Activated CD4-positive, CD25-positive, alpha-beta regulatory T cell treated with anti-CD3 and anti-CD28 coated beads, Interleukin-2, amount 50 U/mL, for 72 hours (primary cell): Measurements from ENCODE around the gene RHOBTB3.
"Not testable (repeated sequence)": the region's sequence is repeated elsewhere in the genome, so short reads cannot be mapped to it uniquely, and the experiment has no call there.

Source experiments
- DNase-seq: peaks from one replicate; pipeline ENCODE4 v3.0.0; 2021

The RHOBTB3 gene

DNA sequence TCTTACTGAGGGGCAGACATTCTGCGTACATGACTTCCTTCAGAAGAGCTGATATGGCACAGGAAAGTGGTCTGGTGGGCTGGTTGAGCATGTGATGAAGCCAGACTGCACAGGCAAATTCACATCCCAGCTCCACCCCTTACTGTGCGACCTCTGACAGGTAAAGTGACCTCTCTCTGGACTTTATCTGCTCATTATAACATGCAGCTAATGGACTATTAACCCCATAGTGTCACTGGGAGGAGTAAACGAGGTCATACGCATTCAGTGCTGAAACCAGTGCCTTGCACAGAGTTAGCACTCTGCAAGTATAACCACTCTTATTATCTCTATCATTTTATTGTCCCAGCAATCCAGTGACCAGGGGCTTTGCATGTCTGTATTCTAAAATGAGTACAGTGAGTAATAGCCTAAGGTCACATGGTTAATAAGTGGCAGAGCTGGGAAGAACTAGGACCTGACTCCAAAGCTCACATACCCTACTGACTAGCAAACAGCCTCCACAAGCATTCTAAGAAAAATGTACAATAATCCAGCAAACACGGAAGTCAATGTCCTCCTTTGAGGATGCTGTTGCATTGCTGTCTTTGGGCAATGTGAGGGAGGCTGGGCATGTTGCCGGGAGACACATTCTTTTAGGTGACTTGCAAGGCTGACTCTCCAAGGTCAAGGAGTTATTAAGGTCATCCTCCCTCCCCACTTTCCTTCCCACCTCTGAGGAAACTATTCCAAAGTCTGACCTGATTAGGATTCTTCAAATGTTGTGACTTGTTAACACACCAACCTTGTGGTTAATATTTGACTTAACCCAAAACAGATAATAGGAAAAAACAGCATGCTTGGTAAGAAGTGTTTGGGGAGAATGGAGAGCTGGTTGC, 72.4 kb downstream of the RHOBTB3 start:
- DNase-seq, result no peak

DNA sequence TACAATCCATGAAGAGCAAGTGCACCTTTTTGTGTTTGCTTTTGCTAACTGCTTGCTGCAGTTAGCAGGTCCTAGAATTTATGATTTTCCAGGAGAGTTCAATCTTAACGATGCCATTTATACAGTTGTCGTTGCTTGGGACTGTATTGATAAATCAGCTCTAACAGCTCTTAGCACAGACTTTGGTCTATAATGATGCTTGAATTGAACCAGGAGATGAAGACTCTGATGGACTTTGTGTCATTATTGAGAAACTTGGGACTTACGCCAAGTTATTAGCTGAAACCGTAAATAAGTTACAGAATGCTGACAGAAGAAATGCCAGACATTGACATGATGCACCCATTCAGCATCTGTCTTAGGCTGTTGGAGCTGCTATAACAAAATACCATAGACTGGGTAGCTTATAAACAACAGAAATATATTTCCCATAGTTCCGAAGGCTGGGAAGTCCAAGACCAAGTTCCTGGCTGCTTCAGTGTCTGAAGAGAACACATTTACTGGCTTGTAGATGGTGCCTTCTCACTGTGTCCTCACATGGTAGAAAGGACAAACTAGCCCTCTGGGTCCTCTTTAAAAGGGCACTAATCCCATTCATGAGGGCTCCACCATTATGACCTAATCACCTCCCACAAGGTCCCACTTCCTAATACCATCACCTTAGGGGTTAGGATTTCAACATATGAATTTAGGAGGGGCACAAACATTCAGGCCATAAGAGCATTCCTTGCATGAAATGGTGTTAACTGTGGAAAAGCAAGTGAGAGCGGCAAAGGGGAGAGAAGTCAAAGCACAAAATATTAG, 73.8 kb downstream of the RHOBTB3 start:
- DNase-seq, result no peak

DNA sequence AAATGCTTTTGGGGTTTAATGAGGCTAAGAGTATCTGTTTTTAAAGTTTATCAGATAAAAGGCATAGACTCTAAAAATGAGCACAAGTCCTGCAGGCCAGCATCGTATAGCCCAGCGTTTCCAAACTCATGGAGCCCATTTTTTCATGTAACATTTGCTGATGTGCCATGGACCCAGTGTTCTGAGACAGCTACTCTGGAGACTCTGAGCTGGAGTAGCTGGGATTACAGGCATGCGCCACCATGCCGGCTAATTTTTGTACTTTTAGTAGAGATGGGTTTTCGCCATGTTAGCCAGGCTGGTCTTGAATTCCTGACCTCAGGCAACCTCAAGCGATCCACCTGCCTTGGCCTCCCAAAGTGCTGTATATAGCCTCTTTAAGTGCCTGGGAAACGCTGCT, 75.6 kb downstream of the RHOBTB3 start:
- DNase-seq, result no peak

DNA sequence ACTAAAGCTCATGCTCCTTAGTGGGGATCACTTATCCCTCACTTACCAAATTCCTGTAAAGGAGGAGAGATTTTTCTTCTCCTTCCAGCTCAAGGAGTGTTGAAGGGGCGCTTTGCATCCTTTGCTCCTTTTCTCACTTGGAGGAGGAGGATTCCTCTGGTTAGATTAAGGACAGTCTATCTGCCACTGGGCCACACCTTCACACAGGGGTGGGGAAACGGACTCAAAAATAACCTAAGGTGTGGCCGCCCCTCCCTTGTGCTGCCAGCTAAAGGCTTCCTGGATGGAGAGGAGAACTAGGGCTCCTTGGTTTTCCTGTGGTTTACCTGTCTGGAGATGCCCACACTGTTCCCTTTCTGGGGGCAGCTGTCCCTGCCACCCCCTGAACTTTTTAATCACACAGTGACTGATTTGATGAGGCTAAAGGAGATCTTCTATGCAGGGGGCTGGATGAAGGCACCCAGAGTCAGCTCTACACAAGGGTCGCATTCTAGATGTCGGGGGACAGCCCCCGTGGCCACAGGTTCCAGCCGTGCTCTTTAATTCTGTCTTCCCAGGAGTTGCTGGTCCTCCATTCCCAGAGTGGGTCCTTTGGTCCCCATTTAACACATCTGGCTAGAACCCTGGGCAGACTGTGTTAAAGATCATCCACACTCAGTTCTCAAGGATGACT, 77.0 kb downstream of the RHOBTB3 start:
- DNase-seq, result no peak

DNA sequence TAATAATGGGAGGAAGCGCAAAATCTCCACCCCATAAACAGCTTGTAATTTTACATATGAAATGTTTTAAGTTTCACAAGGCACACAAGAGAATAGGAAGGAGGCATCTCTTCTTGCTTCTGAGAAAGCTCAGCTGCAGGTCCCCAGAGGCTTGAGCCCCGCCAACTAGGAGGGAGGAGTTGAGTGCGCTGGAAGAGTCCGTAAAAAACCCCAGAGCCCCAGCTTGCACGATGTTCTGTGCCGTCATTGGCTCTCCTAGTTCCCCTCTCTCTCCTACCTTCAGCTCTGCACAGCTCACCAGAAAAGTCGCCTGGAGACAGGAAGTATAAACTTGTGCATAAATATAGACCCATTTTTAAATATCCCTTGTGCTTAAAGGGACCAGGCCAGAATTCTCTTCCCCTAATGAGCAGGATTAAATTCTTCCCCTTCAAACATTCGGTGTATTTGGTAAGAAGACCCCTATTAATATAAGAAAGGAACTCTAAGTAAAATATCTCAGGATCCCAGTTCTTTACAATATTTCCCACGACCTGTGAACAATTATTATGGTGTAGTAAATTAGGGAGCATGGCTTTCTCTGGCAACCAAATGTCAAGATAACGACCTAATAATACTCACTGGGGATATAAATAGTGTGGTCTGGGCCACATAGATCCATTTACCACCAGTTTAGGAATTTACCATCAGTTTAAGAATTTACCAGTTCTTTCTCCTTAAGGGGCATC, 77.7 kb downstream of the RHOBTB3 start:
- peak; percentile 45 for DNase-seq

DNA sequence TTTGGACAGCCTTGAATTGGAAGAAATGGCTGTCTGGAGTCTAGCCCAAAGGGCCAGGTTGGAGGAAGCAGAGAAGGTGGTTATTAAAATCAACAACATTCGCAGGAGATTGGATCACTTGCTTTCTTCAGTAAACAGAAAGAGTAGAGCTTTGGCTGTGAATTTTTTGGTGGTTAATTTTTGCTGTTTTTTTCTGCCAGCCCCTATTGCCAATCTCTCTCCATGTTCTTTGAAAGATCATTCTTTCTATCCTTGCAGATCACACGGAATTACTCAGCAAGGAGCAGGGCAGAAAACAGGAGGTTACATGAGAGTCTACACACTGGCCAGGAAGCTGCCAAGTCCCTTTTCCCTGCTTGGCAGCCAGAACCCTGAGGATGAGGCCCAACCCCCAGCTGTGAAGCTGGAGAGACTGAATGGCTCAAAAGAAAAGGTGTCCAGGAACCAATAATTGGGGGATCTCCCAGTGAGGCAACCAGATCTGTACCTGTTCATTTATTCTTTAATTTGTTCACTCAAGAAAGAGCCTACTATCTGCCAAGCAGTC, 78.4 kb downstream of the RHOBTB3 start:
- DNase-seq, result no peak

DNA sequence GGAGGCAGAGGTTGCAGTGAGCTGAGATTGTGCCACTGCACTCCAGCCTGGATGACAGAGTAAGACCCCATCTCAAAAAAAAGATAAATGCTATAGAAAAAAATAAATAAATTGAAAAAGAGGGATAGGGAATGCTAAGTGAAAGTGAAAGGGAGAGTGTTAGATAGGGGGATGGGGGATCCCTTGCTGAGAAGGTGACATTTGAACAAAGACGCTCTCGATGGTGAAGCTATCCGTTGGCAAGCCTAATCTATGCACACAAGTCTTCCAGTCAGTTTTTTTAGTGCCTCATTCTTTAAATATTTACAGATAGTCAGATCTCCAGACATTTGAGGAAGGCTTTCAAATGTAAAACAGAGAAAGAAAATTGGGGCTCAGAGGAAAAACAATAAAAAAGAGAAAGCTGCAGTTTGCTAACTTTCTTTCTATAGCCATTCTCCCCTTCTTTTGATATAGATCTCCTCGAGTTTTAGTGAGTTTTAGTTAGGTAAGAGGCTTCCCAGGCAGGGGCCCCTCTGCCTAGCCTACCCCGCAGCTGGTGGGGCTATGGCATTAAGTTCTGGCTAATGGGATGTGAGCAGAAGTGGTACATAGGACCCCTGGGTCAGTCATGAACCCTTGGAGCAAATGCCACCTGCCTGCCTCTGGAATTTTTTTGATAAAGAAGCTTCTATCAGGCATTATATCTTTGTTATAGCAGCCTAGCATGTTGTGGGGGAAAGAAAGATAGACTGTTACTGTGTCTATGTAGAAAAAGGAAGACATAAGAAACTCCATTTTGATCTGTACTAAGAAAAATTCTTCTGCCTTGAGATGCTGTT, 79.4 kb downstream of the RHOBTB3 start:
- DNase-seq, result no peak

DNA sequence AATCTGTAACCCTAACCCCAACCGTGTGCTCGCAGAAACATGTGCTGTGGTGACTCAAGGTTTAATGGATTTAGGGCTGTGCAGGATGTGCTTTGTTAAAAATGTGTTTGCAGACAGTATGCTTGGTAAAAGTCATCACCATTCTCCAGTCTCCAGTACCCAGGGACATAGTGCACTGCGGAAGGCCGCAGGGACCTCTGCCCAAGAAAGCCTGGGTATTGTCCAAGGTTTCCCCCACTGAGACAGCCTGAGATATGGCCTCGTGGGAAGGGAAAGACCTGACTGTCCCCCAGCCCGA, 79.9 kb downstream of the RHOBTB3 start:
- DNase-seq, result not testable (repeated sequence)

DNA sequence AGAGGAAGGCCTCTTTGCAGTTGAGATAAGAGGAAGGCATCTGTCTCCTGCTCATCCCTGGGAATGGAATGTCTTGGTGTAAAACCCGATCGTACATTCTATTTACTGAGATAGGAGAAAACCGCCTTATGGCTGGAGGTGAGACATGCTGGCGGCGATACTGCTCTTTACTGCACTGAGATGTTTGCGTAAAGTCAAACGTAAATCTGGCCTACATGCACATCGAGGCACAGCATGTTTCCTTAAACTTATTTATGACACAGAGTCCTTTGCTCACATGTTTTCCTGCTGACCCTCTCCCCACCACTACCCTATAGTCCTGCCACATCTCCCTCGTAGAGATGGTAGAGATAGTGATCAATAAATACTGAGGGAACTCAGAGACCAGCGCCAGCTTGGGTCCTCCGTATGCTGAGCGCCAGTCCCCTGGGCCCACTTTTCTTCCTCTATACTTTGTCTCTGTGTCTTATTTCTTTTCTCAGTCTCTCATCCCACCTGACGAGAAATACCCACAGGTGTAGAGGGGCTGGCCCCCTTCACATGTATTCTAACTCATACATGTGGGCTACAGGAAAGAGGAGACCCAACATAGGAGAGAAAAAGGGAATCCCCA, 80.4 kb downstream of the RHOBTB3 start:
- DNase-seq, result not testable (repeated sequence)

DNA sequence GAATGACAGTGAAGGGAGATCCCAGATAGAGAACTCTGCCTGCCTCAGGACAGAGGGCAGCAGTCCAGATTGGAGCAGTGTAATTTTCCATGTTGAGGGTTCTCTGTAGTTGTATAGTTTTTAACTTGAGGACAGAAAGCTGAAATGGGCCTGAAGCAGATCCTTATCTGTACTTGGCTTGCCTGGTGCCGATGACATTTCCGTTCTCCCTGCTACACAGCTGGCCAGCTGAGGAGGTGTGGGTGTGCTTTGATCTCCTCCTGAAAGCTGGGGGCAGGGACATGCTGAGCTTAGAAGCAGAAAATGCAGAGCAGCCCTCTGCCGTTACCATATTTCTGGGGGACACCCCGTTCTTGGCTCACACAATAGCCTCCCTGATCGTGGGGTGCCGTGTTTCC, 80.9 kb downstream of the RHOBTB3 start:
- no peak for DNase-seq

DNA sequence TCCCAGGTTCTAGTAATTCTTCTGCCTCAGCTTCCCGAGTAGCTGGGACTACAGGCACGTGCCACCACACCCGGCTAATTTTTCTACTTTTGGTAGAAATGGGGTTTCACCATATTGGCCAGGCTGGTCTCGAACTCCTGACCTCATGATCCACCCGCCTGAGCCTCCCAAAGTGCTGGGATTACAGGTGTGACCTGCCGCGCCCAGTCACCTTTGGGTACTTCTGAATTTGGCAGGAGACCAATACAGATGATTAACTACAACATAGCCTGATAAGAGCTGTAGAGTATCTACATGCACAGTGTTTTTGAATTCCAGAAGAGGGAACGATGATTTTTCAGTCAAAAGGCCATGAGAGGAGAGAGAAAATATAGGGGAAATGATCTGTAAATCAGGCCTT, 81.9 kb downstream of the RHOBTB3 start:
- not testable (repeated sequence) for DNase-seq

DNA sequence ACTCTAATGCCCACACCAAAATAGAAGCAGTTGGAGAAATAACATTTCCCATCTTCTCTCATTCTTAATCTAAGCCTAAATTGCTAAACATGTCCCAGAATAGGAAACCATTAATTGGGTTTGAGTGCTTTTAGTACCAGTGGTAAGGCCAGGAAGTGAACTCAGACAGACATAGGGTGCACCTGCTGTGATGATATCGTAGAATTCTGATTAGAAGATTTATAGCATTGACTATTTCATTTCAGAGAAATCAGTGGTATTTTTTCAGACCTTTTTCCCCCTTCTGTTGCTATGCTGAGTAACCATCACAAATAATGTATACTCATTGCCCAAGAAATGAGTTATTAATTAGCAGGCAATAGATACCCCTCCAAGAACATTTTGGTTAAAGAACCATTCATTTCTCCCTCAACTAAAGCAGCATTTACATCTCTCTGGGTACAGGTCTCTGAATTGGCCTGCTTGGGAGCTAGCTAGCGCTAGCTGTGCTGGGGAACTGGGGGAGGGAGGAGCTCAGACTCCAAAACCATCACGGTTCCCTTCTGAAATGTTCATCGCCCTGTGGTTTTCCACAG, 84.1 kb downstream of the RHOBTB3 start:
- DNase-seq, result no peak

DNA sequence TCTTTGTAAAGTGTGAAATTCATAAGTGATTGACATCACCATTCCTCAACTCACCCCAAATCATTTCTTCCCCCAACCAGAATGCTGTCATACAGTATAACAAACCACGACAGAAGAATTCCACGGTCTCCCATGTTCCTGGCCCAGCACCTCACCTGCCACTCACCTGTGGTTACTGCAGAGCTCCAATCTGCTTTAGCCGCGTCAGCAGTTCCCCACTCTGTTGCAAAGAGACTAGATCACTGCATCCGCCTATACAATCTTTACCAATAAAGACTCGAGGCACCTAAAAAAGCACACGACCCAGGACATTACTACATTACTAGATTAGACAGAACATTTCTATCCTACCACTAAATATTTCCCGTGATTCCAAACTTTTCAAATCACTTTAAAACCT, 85.2 kb downstream of the RHOBTB3 start:
- no peak for DNase-seq

DNA sequence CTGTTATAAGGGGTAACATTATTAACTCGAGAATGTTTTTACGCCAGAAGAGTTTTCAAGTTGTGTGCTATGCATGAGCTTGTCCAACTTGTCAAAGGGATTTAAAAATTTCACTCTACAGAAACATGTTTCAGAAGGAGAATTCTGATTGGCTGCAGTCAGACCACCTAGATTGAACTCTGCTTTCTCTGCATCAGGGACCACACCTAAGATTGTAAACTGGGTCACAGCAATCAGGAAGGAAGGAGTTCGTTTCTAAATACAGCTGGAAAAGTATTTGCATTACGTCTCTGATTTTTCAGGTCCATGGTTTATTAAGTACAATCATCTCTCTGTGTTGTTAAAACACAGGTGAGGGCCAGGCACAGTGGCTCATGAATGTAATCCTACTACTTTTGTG, 85.6 kb downstream of the RHOBTB3 start:
- DNase-seq, result no peak

DNA sequence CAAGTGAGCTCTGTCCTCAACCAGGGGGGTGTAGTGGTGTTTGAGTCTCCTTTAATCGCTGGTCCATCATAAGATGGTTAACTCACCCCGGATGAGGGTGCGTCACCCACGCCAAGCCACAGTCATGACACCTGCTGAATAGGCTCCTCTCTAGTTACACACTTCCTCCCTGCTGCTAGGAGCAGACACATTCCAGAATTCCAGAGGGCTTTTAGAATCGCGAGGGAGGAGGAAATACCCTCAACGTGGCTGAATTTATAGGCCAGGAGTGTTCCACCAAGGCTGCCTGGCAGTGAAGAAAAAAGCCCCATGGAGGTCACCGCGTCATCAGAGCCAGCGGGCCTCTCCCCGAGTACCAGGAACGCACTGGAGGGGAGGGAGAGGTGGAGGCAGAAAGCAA, 86.3 kb downstream of the RHOBTB3 start:
- no peak for DNase-seq

DNA sequence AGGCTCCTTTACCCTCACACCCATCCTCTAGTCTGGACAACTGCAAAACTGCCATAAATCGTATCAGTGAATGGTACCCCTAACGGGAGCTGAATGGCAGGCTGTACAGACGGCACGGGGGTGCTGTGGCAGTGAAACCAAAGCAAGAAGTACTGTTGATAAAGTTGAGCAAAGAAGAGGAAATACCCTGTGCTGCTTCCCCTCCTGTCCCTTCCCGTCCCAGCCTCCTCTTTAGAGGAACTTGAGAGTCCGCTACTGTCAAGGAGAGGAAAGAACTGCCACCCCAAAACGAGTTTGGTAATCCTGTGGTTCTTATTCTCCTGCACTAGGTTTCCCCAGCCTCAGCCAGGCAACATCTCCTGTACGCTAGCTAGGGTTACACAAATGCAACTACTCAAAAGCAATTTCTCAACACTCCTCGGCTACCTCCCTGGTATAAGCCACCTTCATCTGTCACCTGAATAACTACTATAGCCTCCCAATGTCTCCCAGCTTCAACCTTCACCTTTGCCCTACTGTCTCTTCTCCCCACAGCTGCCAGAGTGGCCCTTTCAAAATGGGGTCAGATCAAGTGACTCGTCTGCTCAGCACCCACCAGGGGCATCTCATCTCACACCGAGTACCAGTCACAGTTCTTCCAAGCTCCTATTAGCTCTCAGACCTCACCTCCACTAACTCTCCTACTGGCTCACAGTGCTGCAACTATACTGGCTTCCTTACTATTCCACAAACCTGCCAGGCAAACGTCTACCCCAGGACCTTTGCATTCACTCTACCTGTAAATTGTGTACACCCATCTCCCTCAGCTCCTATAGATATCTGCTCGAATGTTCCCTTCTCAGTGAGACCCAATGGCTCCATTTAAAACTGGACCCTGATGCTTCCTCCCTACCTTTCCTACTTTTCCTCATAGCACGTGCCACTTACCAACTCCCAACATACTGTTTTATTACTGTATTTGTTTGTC, 87.3 kb downstream of the RHOBTB3 start:
- DNase-seq, result no peak

DNA sequence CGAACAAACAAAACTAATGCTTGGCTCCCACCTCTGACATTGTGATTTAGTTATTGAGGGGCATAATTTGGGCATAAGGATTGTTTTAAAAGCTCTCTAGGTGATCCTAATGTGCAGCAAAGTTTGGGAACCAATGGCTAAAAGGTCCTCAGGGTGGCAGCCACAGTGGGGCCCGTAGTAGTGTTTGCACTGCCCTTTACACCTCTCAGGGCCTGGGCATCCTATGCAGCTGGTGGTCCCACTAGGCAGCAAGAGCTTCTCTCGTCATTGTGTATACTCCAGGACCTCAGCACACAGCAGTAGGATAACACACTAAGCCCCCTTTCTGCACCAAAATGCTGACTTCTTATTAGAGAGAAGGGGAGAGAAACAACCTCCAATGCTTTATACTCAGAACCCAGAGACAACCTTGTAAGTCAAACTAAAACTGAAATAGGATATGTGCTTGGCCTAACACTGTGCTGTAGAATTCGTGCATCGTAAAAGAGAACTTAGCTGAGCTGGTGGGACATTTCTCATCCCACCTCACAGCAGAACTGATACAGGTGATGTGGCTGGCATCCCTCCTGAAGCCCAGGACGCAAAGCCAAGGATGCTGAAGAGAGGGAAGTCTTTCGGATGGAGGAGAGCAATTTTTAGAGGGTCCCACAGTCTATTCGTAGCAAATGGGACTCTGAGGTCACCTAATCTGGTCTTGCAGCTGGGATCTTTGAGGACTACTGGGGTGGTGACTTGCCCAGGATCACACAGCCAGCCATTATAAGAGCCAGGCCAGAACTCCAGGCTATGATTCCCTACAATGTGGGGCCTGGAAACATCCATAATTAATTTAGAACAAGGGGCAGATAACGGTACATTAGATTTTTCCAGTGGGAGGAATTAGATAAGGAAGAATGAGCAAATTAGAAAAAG, 90.2 kb downstream of the RHOBTB3 start:
- DNase-seq, result no peak

DNA sequence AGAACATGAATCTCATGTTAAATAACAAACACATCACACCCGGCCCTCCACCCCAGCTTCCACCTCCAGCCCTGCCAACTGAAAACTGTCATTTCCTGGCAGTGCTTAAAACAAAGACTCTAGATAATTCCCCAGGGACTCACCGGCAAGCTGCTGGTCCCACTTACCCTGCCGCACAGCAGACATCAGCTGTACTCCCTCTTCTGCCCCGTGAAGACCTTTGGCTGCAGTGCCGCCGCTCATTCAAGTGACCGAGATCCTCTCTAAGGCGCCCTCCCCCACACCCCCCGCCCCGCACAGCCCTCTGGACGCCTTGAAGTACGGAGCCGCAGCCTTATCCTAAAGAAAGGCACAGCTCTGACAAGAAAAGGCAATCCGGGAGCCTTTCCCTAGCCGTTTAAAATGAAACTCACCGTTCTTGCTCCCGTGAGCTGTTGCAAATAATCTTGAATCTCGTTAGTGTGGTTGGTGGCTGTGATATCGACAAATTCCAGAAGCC, 91.0 kb downstream of the RHOBTB3 start:
- DNase-seq, result peak; percentile 39
